ENCODE data around the gene SYTL2.
A peak's percentile ranks its signal among the peaks of the same experiment; 100 is the strongest.

SYTL2 gene

DNA sequence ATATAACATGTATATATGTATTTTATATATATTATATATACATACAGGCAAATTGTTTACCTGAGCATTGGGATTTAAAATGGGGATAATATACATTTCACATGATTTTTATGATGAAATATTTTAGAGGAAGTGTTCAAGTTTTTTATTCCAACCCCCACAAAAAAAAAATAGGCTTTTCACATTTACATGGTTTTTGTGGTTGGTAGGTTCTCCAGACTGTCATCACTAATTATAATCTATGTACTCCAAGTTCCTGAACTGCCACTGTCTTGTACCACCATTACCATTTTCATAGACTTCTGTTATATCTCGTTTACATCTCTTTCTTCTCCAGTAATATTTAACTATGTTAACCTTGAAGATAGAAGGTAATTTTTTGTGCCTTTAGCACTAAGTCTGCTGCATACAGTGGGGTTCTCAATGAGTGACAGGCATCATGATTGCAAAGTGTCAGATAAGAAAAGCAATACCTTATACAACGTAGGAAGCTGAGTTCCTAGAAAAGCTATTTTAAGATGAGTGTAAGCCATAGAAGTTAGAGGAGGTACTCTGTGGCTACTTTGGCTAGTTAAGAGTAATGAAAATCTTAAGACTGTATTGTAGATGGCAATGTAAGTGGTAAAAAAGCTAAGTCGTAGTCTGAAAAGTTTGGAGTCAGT lies 158.0 kb downstream of the SYTL2 start:
- no peak for TF ChIP-seq TEAD4 (IDR thresholded peaks at IDR 0.05)
- TF ChIP-seq, protein P1, sequence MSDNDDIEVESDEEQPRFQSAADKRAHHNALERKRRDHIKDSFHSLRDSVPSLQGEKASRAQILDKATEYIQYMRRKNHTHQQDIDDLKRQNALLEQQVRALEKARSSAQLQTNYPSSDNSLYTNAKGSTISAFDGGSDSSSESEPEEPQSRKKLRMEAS (IDR thresholded peaks at IDR 0.05), result no peak
- TF ChIP-seq TCF12 (IDR thresholded peaks at IDR 0.05; ENCODE audit: low read depth), result no peak

DNA sequence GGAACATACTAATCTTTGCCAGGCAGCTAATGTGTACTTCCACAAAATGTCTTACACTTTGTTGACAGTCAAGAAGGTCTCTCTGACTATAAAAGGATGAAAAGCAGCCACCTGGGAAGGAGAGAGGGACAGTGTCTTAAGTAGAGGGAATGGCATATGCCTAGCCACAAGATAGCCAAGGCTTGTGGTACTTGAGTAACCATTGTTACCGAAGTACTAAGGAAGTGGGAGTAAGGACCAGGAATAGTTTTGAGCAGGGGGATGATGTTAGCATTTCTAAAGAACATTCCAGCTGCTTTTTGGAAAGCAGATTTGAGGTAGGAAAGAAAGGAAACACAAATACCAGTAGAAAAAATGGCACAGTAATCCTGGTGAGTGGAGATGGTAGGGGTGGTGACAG lies 159.8 kb downstream of the SYTL2 start:
- TF ChIP-seq, protein P2, sequence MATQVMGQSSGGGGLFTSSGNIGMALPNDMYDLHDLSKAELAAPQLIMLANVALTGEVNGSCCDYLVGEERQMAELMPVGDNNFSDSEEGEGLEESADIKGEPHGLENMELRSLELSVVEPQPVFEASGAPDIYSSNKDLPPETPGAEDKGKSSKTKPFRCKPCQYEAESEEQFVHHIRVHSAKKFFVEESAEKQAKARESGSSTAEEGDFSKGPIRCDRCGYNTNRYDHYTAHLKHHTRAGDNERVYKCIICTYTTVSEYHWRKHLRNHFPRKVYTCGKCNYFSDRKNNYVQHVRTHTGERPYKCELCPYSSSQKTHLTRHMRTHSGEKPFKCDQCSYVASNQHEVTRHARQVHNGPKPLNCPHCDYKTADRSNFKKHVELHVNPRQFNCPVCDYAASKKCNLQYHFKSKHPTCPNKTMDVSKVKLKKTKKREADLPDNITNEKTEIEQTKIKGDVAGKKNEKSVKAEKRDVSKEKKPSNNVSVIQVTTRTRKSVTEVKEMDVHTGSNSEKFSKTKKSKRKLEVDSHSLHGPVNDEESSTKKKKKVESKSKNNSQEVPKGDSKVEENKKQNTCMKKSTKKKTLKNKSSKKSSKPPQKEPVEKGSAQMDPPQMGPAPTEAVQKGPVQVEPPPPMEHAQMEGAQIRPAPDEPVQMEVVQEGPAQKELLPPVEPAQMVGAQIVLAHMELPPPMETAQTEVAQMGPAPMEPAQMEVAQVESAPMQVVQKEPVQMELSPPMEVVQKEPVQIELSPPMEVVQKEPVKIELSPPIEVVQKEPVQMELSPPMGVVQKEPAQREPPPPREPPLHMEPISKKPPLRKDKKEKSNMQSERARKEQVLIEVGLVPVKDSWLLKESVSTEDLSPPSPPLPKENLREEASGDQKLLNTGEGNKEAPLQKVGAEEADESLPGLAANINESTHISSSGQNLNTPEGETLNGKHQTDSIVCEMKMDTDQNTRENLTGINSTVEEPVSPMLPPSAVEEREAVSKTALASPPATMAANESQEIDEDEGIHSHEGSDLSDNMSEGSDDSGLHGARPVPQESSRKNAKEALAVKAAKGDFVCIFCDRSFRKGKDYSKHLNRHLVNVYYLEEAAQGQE (IDR thresholded peaks at IDR 0.05; ENCODE audit: low read depth), result no peak
- no peak for TF ChIP-seq YY1 (IDR thresholded peaks at IDR 0.05; ENCODE audit: low read depth)
- no peak for TF ChIP-seq EGR1 (IDR thresholded peaks at IDR 0.05)
- no peak for TF ChIP-seq TCF12 (IDR thresholded peaks at IDR 0.05; ENCODE audit: low read depth)
- TF ChIP-seq, protein P1 (IDR thresholded peaks at IDR 0.05), result no peak
- TF ChIP-seq CEBPB (IDR thresholded peaks at IDR 0.05), result no peak
- no peak for TF ChIP-seq FOXM1 (IDR thresholded peaks at IDR 0.05; ENCODE audit: borderline replicate concordance, low read depth)
- no peak for TF ChIP-seq CREB1 (IDR thresholded peaks at IDR 0.05; ENCODE audit: low read depth)
- TF ChIP-seq, protein P3, sequence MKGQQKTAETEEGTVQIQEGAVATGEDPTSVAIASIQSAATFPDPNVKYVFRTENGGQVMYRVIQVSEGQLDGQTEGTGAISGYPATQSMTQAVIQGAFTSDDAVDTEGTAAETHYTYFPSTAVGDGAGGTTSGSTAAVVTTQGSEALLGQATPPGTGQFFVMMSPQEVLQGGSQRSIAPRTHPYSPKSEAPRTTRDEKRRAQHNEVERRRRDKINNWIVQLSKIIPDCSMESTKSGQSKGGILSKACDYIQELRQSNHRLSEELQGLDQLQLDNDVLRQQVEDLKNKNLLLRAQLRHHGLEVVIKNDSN (IDR thresholded peaks at IDR 0.05), result no peak
- no peak for TF ChIP-seq TEAD4 (IDR thresholded peaks at IDR 0.05)
- no peak for TF ChIP-seq NFIC (IDR thresholded peaks at IDR 0.05)
- TF ChIP-seq EP300 (IDR thresholded peaks at IDR 0.05; ENCODE audit: borderline replicate concordance), result no peak
- TF ChIP-seq TAF1 (IDR thresholded peaks at IDR 0.05; ENCODE audit: low read depth), result no peak
- no peak for TF ChIP-seq ZBTB7A (IDR thresholded peaks at IDR 0.05; ENCODE audit: low read depth)
- TF ChIP-seq RAD21 (IDR thresholded peaks at IDR 0.05; ENCODE audit: low read depth), result no peak

DNA sequence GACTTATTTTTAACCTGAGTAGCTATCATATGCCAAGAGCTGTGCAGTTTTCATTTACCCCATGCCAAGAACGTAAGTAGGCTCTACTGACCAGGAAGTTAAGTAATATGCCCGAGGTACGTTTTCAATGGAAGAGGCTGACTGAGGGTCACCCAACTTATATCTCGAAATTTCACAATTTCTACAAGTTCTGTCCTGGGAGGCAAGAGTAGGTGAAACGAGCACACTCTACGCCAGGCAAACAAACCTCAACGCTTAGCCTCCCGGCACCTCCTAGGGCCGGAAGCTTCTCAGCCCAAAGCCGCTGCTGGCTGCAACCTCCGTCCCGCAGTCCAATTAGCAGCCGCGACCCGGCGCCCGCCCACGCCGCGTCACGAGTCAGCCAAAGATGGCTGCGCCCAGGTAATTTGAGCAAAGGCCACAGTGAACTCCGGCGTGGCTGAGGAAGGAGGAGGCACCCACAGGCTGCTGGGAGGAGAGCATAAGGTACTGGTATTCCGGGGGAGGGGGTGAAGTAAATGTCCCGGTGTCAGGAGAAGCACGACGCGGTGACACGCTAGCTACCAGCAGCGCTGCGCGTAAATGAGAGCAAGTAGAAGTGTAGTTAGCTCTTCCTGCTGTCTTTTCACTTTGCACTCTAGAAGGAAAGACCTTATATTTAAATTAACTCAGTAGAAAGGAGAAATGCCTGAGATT lies 163.2 kb downstream of the SYTL2 start, which contains the start of gene TMEM126A:
TMEM126A (plus strand) TSS at position 364 of the 696 bp plus-strand sequence. CDS start 2,289 bp downstream, outside the sequence.
- TF ChIP-seq FOXM1 (IDR thresholded peaks at IDR 0.05; ENCODE audit: borderline replicate concordance, low read depth) (no peak), EGR1 (IDR thresholded peaks at IDR 0.05) (peak; percentile 80), CEBPB (IDR thresholded peaks at IDR 0.05) (no peak), YY1 (IDR thresholded peaks at IDR 0.05; ENCODE audit: low read depth) (peak; percentile 95), CREB1 (IDR thresholded peaks at IDR 0.05; ENCODE audit: low read depth) (peak; percentile 78), TAF1 (IDR thresholded peaks at IDR 0.05; ENCODE audit: low read depth) (peak; percentile 89), NFIC (IDR thresholded peaks at IDR 0.05) (peak; percentile 17; the same call in 1 of the 2 replicates), EP300 (IDR thresholded peaks at IDR 0.05; ENCODE audit: borderline replicate concordance) (no peak), TEAD4 (IDR thresholded peaks at IDR 0.05) (no peak), TCF12 (IDR thresholded peaks at IDR 0.05; ENCODE audit: low read depth) (peak; percentile 71), ZBTB7A (IDR thresholded peaks at IDR 0.05; ENCODE audit: low read depth) (no peak), RAD21 (IDR thresholded peaks at IDR 0.05; ENCODE audit: low read depth) (no peak)
- TF ChIP-seq, protein P1 (IDR thresholded peaks at IDR 0.05), result peak; percentile 79
- TF ChIP-seq, protein P3 (IDR thresholded peaks at IDR 0.05), result peak; percentile 78
- TF ChIP-seq, protein P2 (IDR thresholded peaks at IDR 0.05; ENCODE audit: low read depth), result no peak

DNA sequence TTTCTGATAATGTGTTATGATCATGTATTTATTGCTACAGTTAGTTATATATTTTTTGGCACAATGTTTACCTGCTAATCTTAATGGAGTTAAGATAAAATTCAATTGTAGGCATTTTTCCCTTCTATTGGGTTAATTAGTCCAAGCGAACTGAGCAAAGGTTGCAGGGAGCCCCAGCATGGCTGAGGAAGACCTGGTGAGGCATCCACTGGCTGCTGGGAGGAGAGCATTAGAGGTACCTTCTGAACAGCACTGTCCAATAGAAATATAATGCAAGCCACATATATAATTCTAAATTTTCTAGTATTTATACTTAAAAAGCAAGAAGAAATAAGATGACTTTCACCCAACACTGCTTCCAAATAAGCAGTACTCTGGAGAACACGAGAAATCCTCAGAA lies 163.9 kb downstream of the SYTL2 start:
- no peak for TF ChIP-seq RAD21 (IDR thresholded peaks at IDR 0.05; ENCODE audit: low read depth)
- TF ChIP-seq, protein P2 (IDR thresholded peaks at IDR 0.05; ENCODE audit: low read depth), result no peak
- no peak for TF ChIP-seq FOXM1 (IDR thresholded peaks at IDR 0.05; ENCODE audit: borderline replicate concordance, low read depth)
- no peak for TF ChIP-seq ZBTB7A (IDR thresholded peaks at IDR 0.05; ENCODE audit: low read depth)
- no peak for TF ChIP-seq YY1 (IDR thresholded peaks at IDR 0.05; ENCODE audit: low read depth)
- TF ChIP-seq TEAD4 (IDR thresholded peaks at IDR 0.05), result no peak
- no peak for TF ChIP-seq TCF12 (IDR thresholded peaks at IDR 0.05; ENCODE audit: low read depth)
- TF ChIP-seq CEBPB (IDR thresholded peaks at IDR 0.05), result no peak
- no peak for TF ChIP-seq CREB1 (IDR thresholded peaks at IDR 0.05; ENCODE audit: low read depth)
- no peak for TF ChIP-seq EP300 (IDR thresholded peaks at IDR 0.05; ENCODE audit: borderline replicate concordance)
- no peak for TF ChIP-seq NFIC (IDR thresholded peaks at IDR 0.05)
- no peak for TF ChIP-seq EGR1 (IDR thresholded peaks at IDR 0.05)
- TF ChIP-seq, protein P3 (IDR thresholded peaks at IDR 0.05), result no peak
- TF ChIP-seq TAF1 (IDR thresholded peaks at IDR 0.05; ENCODE audit: low read depth), result no peak
- TF ChIP-seq, protein P1 (IDR thresholded peaks at IDR 0.05), result no peak
